Transverse colon (tissue), 4 donors: ENCODE results near the gene FBXO15. TPM values are rescaled to one million over a fixed set of nuclear protein-coding genes. Genes with fewer than 3 reads are reported as not detected.

Experiments
- DNase-seq: peaks from one replicate; pipeline ENCODE4 v3.0.0-alpha.2; 2019
- H3K27ac ChIP-seq, 4 donors: fragments of 200-600 bp; sonication (generic); 2 replicates each; pipeline ENCODE4 v1.5.1; 2016 to 2018; ENCODE audit warnings: inconsistent platforms in 4 of 4
- H3K27me3 ChIP-seq: fragments of 200-600 bp; sonication (generic); 2 replicates; pipeline ENCODE4 v1.5.1; 2017; ENCODE audit warnings: inconsistent platforms
- H3K36me3 ChIP-seq, 4 donors: fragments of 200-600 bp; sonication (generic); 2 replicates each; pipeline ENCODE4 v1.5.1; 2017 to 2019; ENCODE audit warnings: inconsistent platforms in 4 of 4
- H3K4me1 ChIP-seq, 4 donors: fragments of 200-600 bp; sonication (generic); 2 replicates each; pipeline ENCODE4 v1.5.1; 2017 to 2020; ENCODE audit warnings: inconsistent platforms in 4 of 4
- H3K4me3 ChIP-seq, 4 donors: fragments of 200-600 bp; sonication (generic); 1 replicate in 1 of 4; 2 replicates in 3 of 4; pipeline versions ENCODE4 v1.5.1 to v1.6.1; 2017 to 2019; ENCODE audit warnings: inconsistent platforms in 4 of 4
- H3K9me3 ChIP-seq, 2 donors: fragments of 200-600 bp; sonication (generic); 2 replicates each; pipeline ENCODE4 v1.5.1; 2017 to 2019; ENCODE audit warnings: inconsistent platforms in 2 of 2
- CTCF ChIP-seq, 5 experiments: fragments of 200-600 bp in 3 of 5; fragments of 450-650 bp in 2 of 5; sonication (generic) in 3 of 5; IDR thresholded peaks; 1 replicate in 2 of 5; 2 replicates in 3 of 5; pipeline ENCODE4 v1.5.1; 2016 to 2017; ENCODE audit warnings: antibody characterized with exemption in 5 of 5, inconsistent platforms in 3 of 5, mild to moderate bottlenecking in 2 of 5, moderate library complexity in 1 of 5
- EP300 ChIP-seq: sonication (generic); formaldehyde crosslinking; IDR thresholded peaks from one replicate; pipeline ENCODE4 v1.6.1; 2017; ENCODE audit warnings: antibody characterized with exemption, low read depth
- POLR2A ChIP-seq: fragments of 450-650 bp; IDR thresholded peaks from one replicate; pipeline ENCODE4 v1.6.1; 2016; ENCODE audit warnings: antibody characterized with exemption, mild to moderate bottlenecking, moderate library complexity
- POLR2AphosphoS5 ChIP-seq, 3 donors: sonication (generic); formaldehyde crosslinking; IDR thresholded peaks; one replicate each; pipeline ENCODE4 v1.6.1; 2016; ENCODE audit warnings: antibody characterized with exemption in 3 of 3
- WGBS, 2 donors: methylation state at CpG; one replicate each; pipeline ENCODE4 v1.1.5; 2018; ENCODE audit warnings: low coverage in 1 of 2; 5-methylcytosine and 5-hydroxymethylcytosine counted together
- in situ Hi-C, 4 donors: fragments of 200-750 bp; cut with MboI; loops; one replicate each; pipeline versions ENCODE4 v1.15.0 to v1.15.1; 2017; ENCODE audit warnings: low sequenced_read_pairs in 3 of 4, low pct_ligation_motif_present in 1 of 4, low pct_unique_long_range_greater_than_20kb in 1 of 4
- intact Hi-C: fragments of 100-400 bp; cut with DNase I; formaldehyde crosslinking; loops from one replicate; pipeline ENCODE4 v1.15.1; 2023; ENCODE audit warnings: low total_unique reads
- total RNA-seq, 4 donors: library from RNA; depleted of rRNA; stranded (reverse); fragments of >200 nt; gene quantifications; one replicate each; pipeline ENCODE4 v1.1.0, GENCODE V29; 2016

The FBXO15 gene
- total RNA-seq, 4 donors from 2014 or later = 0.14 to 0.64 TPM; not detected in 2

- DNase-seq = no peak
- TF ChIP-seq EP300 (no peak), CTCF (IDR thresholded peaks at IDR 0.05) (no peak), POLR2A (no peak), POLR2AphosphoS5 (IDR thresholded peaks at IDR 0.05) (no peak)
- Histone ChIP-seq H3K9me3 (no peaks in the 10 kb centered on the region), H3K4me1 (peaks cover 5 to 18% (median 6%) of the 10 kb centered on the region in 4 donors), H3K4me3 (no peak overlapping the region), H3K36me3 (peaks cover 0 to 30% (median 12%) of the 10 kb centered on the region in 4 donors), H3K27ac (no peak overlapping the region), H3K27me3 (no peaks in the 10 kb centered on the region)
- WGBS, 2 donors = 87 to 95% methylated on average over 2 to 4 of the region's 4 CpGs
- in situ Hi-C loops (no loop called here), intact Hi-C loops (no loop called here)
These were observed 7.1 kb upstream of the FBXO15 start for GRCh38 chr18:74154716-74155115.

- Histone ChIP-seq H3K4me3 (no peak overlapping the region), H3K27ac (no peak overlapping the region), H3K9me3 (no peaks in the 10 kb centered on the region), H3K4me1 (peaks cover 11 to 26% (median 15%) of the 10 kb centered on the region in 4 donors), H3K36me3 (peaks cover 0 to 23% (median 9%) of the 10 kb centered on the region in 4 donors), H3K27me3 (no peaks in the 10 kb centered on the region)
- no peak for DNase-seq
- no peak for TF ChIP-seq EP300
- no peak for TF ChIP-seq POLR2AphosphoS5 (IDR thresholded peaks at IDR 0.05)
- intact Hi-C loops = no loop called here
- in situ Hi-C loops = no loop called here
- 90 to 93% methylated on average over 4 of the region's 4 CpGs for WGBS, 2 donors
These were observed 6.2 kb upstream of the FBXO15 start for GRCh38 chr18:74153793-74154192.

- TF ChIP-seq EP300 (no peak), CTCF (IDR thresholded peaks at IDR 0.05) (no peak), POLR2AphosphoS5 (IDR thresholded peaks at IDR 0.05) (no peak), POLR2A (no peak)
- in situ Hi-C loops (no loop called here), intact Hi-C loops (no loop called here)
- DNase-seq = no peak
- H3K36me3 ChIP-seq = peaks cover 0 to 19% (median 7%) of the 10 kb centered on the region in 4 donors
- H3K27me3 ChIP-seq = no peaks in the 10 kb centered on the region
- no peaks in the 10 kb centered on the region for H3K9me3 ChIP-seq
- peaks cover 11 to 26% (median 15%) of the 10 kb centered on the region in 4 donors for H3K4me1 ChIP-seq
- 83 to 92% methylated on average over 4 of the region's 4 CpGs for WGBS, 2 donors
- no peak overlapping the region for H3K4me3 ChIP-seq
- no peak overlapping the region for H3K27ac ChIP-seq
These were observed 5.7 kb upstream of the FBXO15 start for GRCh38 chr18:74153377-74153776.

DNA sequence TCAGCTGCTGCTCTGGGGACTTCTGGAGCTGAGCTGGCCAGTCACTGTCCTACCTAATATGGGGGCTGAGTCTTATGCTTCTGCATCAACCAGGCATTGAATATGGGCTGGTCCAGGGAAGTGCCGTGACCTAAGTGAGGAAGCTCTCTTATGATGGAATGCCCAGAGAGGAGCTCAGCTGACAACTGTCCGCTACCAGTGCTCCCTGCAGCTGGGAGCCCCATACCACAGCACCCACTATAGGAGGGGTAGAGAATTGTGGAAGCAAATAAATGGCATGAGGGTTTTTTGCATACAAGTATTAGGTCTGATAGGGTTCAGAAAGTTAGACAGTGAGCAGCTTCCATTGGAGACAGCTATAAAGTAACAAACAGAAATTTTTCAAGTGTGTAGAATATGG is 5.2 kb upstream of the FBXO15 start:
- peaks cover 11 to 26% (median 15%) of the 10 kb centered on the region in 4 donors for H3K4me1 ChIP-seq
- DNase-seq = no peak
- intact Hi-C loops (no loop called here), in situ Hi-C loops (no loop called here)
- peaks cover 0 to 17% (median 4%) of the 10 kb centered on the region in 4 donors for H3K36me3 ChIP-seq
- no peak overlapping the region for H3K27ac ChIP-seq
- no peak overlapping the region for H3K4me3 ChIP-seq
- no peaks in the 10 kb centered on the region for H3K9me3 ChIP-seq
- WGBS, 2 donors = 87 to 100% methylated on average over 1 to 2 of the region's 2 CpGs
- no peak for TF ChIP-seq POLR2A
- TF ChIP-seq CTCF (IDR thresholded peaks at IDR 0.05) = no peak
- no peak for TF ChIP-seq POLR2AphosphoS5 (IDR thresholded peaks at IDR 0.05)
- no peak for TF ChIP-seq EP300
- no peaks in the 10 kb centered on the region for H3K27me3 ChIP-seq

DNA sequence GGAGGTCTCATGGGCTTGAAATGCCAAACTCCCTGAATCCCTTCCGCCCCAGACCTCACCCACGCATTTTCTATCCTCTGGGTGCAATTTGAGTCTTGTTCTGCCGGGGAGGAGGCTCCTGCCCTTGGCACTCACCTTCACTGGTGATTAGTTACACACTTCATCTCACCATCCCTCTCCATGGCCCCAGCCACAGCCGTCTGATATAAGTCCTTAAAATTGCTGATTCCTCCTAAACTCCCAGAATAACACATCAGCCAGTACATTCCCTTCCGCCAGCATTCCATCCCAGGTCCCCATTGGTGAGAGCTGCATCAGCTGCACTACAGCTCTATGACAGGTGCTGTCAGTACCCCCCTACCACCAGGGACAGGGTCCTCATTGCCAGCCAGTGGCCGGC is 4.6 kb upstream of the FBXO15 start:
- 92% methylated on average over 6 of the region's 6 CpGs; no CpG with 5 or more reads in 1 of the 2 donors for WGBS, 2 donors
- H3K9me3 ChIP-seq = no peaks in the 10 kb centered on the region
- no peak overlapping the region for H3K4me3 ChIP-seq
- intact Hi-C loops (no loop called here), in situ Hi-C loops (no loop called here)
- peaks cover 11 to 29% (median 16%) of the 10 kb centered on the region in 4 donors for H3K4me1 ChIP-seq
- no peak overlapping the region for H3K27ac ChIP-seq
- peaks cover 0 to 17% (median 4%) of the 10 kb centered on the region in 4 donors for H3K36me3 ChIP-seq
- H3K27me3 ChIP-seq = no peaks in the 10 kb centered on the region
- no peak for DNase-seq
- TF ChIP-seq POLR2A = no peak
- no peak for TF ChIP-seq POLR2AphosphoS5 (IDR thresholded peaks at IDR 0.05)
- no peak for TF ChIP-seq CTCF (IDR thresholded peaks at IDR 0.05)
- TF ChIP-seq EP300 = no peak
